Gastrocnemius medialis (tissue), 4 donors: ENCODE results near the gene PRAMEF8.
"Not testable (repeated sequence)": the region's sequence is repeated elsewhere in the genome, so short reads cannot be mapped to it uniquely, and the experiment has no call there.

Source experiments
- CTCF ChIP-seq, 5 experiments: fragments of 450-650 bp in 3 of 5; fragments of 200-600 bp in 2 of 5; sonication (generic) in 2 of 5; IDR thresholded peaks in 4 of 5; conservative IDR thresholded peaks in 1 of 5; 1 replicate in 4 of 5; 2 replicates in 1 of 5; pipeline ENCODE4 v1.5.1; 2016 to 2019; ENCODE audit warnings: antibody characterized with exemption in 5 of 5, mild to moderate bottlenecking in 3 of 5, moderate library complexity in 3 of 5
- POLR2A ChIP-seq, 2 donors: fragments of 450-650 bp; IDR thresholded peaks; one replicate each; pipeline ENCODE4 v1.6.1; 2017; ENCODE audit warnings: antibody characterized with exemption in 2 of 2, mild to moderate bottlenecking in 2 of 2, moderate library complexity in 2 of 2

DNA sequence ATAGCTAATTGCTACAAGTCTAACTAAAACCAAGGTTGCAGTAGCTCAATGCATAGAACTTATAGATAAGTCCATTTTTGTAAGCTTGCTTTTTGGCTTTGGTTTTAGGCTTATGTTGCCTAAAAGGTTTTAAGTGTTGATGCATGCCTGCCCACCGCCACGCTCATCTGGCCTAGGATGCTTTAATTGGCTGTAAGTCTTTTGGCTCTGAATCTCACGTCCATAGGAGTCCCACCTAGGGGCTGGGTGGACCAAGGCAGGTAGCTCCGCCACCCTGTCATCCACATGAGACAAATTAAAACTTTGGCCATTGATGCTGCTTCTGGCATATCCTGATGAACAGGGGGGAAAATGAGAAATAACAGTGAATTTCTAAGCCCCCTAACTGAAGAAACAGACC lies 47.4 kb downstream of the PRAMEF8 start:
- TF ChIP-seq CTCF (IDR thresholded peaks at IDR 0.05 in 4 of 5, conservative IDR thresholded peaks at IDR 0.05 in 1 of 5); POLR2A (IDR thresholded peaks at IDR 0.05): not testable (repeated sequence)
